ENCODE measurements around the gene ECE1.

DNA sequence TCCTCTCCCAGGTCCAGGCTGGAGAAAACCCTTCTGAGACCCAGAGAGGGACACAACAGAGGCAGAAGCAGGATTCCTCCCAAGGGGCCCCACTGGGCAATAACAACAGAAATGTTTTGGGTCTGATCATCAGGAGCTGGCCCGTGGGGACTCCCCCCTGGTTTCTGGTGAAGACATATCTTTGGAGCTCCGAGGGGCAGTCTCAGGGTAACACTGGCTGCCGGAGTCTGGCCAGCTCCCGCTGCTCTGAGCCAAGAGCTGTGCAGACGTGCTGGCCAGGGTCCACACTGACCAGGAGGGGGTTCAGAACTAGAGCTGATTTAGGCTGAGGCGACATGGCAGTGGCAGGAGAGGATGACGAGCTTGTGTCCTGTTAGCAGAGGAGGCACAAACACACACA lies 13.1 kb downstream of the ECE1 start:
- no peak for TF ChIP-seq POLR2A (IDR thresholded peaks at IDR 0.05)
- TF ChIP-seq, protein P1, sequence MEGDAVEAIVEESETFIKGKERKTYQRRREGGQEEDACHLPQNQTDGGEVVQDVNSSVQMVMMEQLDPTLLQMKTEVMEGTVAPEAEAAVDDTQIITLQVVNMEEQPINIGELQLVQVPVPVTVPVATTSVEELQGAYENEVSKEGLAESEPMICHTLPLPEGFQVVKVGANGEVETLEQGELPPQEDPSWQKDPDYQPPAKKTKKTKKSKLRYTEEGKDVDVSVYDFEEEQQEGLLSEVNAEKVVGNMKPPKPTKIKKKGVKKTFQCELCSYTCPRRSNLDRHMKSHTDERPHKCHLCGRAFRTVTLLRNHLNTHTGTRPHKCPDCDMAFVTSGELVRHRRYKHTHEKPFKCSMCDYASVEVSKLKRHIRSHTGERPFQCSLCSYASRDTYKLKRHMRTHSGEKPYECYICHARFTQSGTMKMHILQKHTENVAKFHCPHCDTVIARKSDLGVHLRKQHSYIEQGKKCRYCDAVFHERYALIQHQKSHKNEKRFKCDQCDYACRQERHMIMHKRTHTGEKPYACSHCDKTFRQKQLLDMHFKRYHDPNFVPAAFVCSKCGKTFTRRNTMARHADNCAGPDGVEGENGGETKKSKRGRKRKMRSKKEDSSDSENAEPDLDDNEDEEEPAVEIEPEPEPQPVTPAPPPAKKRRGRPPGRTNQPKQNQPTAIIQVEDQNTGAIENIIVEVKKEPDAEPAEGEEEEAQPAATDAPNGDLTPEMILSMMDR (IDR thresholded peaks at IDR 0.05), result no peak
